HL-60/S4 treated with phorbol 12-myristate 13-acetate at 8.2 ng/mL for 4 days and 3 days (cell line): ENCODE results near the gene CTR9.
"Not testable (repeated sequence)": the region's sequence is repeated elsewhere in the genome, so short reads cannot be mapped to it uniquely, and the experiment has no call there.

Experiments
- in situ Hi-C: fragments of 300-500 bp; cut with MboI; formaldehyde crosslinking; loops from 2 replicates; pipeline ENCODE4 v1.15.0; 2022; ENCODE audit warnings: low sequenced_read_pairs

Gene CTR9

DNA sequence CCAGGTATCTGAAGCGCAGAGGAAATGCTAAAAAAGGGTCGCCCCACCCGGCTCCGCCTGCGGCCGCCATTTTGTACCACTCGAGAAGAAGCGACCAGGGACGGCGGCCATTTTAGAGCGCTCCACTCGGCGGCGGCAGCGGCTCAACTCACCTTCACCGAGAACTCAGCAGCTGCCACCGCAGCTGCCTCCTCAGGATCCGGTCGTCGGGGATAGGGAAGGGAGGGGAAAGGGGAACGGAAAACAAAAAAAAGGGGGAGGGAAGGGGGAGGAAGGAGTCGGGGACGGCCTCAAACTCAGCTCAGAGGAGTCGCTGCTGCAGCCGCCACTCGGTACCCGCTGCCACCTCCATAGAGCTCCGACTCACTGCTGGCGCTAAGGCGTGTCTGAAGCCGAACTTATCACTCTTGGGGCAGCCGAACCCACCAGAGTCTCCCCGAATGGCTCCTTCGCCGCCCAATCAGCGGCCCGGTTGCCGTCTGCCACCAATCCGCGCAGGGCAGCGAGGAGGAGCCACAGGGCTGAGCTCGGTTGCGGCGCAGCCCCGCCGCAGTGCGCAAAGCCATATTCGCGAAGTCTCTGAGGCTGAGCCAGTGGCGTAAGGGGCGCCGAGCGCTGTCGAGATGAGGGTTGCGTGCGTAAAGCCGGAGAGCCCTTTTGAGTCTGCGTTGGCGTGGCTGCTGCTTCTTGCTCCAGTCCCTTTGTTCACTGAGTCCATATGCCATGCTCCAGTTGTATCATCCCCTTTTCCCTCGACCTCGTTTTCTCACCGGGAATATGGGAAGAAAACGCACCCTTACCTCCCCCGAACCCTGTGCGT lies 57.7 kb downstream of the CTR9 start, which contains the start of gene EIF4G2:
EIF4G2 (minus strand) TSS at position 374 of the 820 bp plus-strand sequence.
- in situ Hi-C loops = no loop called here

DNA sequence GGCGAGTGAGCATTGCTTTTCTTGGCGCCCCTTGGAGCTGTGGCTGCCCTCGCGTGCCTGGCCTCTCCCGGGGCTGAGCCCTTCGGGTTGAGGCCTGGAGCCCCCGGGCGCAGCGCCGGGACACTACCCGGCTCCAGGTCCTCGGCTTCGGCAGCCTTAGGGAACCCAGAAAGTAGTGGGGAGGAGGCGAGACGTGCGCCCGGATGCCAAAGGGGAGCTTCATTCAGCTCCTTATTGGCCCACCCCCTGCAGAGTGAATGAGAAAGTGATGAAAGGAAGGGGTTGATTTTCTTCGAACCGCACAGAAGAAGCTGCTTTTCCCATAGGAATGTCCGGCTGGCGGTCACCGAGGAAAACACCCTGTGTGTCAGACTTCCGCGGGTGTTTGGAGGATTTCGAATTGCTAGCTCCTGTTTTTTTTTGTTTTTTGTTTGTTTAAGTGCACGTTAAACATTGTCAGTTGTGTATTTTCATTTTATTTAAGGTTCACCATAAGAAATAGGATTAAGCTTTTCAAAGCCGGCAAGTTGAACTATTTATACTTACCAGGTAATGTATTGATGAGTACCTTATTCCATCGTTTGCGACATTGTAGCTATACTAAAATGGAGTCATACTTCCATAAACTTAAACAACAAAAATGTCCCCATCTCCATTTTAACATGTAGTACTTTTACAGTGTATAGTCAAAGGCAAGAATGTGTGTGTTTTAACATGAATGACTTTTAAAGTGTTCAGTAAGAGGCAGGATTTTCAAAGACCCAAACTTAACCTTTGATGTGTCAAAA lies 58.5 kb downstream of the CTR9 start:
- in situ Hi-C loops = no loop called here

DNA sequence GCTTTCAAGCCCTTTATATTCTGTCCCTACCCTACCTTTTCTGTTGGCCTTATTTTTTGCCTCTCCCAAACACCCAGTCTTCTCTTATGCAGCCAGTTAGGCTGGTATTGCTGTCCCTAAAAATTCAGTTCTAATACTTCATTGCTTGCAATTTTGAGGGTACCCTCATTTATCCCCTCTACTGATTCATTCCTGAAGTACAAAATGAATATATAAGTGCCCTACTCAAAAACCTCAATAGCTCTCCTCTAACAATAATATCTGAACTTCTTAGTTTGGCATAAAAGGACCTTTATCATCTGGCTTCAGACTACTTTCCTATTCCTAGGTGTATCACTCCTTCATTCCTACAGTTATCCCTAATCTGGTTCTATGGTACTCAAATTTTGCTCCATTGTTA lies 62.9 kb downstream of the CTR9 start:
- in situ Hi-C loops = no loop called here

DNA sequence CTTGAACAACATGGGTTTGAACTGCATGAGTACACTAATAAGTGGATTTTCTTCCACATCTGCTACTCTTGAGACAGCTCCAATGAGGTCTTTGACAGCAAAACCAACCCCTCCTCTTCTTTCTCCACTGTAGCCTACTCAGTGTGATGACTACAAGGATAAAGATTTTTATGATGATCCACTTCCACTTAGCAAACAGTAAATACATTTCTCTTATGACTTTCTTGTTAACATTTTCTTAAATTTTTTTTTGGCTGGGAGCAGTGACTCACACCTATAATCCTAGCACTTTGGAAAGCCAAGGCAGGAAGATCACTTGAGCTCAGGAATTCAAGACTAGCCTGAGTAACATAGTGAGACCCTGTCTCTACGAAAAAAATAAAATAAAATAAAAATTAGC lies 67.5 kb downstream of the CTR9 start:
- in situ Hi-C loops = no loop called here

DNA sequence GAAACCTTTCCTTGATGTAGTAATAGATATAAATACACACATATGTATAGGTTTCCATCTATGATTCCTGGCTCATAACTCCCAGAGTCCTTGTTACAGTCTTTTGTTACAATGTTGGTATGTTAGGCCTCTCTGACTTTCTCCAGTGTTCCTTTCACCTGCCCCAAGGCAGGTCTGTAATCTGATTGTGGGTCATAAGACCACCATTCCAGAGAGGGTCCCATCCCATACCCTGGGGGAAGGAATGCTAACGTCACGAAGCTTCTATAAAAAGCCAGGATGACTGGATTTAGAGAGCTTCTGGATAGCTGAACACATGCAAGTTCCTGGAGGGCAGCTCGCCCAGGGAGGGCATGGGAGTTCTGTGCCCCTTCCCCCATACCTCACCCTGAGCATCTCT lies 71.4 kb downstream of the CTR9 start:
- in situ Hi-C loops = not testable (repeated sequence)

DNA sequence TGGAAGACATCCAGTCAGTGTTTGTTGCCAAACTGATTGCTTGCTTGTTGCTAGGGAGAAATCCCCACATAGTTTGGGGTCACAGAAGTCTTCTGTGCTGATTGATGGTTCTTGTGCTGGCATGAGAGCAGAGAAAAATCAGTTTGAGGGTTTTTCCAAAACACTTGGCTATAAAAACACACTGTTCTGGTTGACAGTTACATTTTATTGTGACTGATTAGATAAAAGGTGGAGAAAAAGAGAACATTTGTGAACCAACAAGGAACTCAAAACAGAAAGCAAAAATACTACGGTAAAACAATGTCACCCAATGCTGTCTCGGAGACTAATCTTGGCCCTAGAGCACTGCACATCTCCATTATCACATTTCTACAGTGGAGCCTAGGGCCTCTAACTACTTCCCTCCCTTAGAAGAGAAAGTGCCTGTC lies 72.1 kb downstream of the CTR9 start:
- in situ Hi-C loops = no loop called here

DNA sequence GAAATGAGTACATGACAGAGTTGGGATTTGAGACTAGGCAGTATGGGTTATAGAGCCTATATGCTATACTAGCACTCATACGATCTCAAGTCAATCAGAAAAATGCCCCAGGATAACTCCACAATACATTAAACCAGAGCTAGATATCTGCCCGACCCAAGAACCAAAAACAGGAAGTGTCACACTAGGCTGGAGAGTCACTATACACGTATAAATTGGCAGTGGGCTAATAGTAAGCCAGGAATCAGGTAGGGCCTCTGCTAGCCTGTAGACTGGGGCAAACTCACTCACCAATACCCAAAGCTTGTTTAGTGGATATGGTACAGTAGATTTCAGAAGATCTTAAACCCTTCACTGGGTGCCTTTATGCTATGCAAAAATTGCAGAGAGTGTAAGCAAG lies 73.8 kb downstream of the CTR9 start:
- in situ Hi-C loops = no loop called here

DNA sequence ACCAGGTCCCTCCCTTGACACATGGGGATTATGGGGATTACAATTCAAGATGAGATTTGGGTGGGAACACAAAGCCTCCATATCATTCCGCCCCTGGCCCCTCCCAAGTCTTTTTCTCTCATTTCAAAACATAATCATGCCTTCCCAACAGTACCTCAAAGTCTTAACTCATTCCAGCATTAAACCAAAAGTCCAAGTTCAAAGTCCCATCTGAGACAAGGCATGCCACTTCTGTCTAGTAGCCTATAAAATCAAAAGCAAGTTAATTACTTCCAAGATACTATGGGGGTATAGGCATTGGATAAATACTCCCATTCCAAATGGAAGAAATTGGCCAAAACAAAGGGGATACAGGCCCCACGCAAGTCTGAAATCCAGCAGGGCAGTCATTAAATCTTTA lies 77.4 kb downstream of the CTR9 start:
- in situ Hi-C loops = no loop called here

DNA sequence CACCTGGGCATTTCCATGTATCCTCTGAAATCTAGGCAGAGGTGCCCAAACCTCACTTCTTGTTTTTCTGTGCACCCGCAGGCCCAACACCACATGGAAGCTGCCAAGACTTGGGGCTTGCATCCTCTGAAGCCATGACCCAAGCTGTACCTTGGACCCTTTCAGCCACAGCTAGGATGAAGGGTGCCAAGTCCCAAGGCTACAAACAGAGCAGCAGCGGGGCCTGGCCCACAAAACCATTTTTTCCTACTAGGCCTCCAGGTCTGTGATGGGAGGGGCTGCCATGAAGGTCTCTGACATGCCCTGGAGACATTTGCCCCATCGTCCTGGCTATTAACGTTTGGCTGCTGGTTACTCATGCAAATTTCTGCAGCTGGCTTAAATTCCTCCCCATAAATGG lies 78.1 kb downstream of the CTR9 start:
- in situ Hi-C loops = no loop called here
